GOT3 (cell line): ENCODE results near the gene KLHL41.
"Not testable (repeated sequence)": the region's sequence is repeated elsewhere in the genome, so short reads cannot be mapped to it uniquely, and the experiment has no call there.

Source experiments
- DNase-seq: peaks from one replicate; lab custom pipeline; 2025; ENCODE audit warnings: mixed read lengths; lab: John Stamatoyannopoulos, UW

Gene KLHL41

GRCh38 chr2:169573160-169573973 is 63.9 kb downstream of the KLHL41 start, which contains the start of gene FASTKD1:
TSS of gene FASTKD1 (minus strand) at chr2:169573865. CDS start at chr2:169572029, 1,836 bp downstream.
- DNase-seq, result peak; percentile 68

- no peak for DNase-seq
Observed at GRCh38 chr2:169573974-169574299, 64.4 kb downstream of the KLHL41 start.

- DNase-seq, result not testable (repeated sequence)
Observed at GRCh38 chr2:169574539-169574938, 65.0 kb downstream of the KLHL41 start.

GRCh38 chr2:169575264-169575663 is 65.8 kb downstream of the KLHL41 start:
- DNase-seq, result not testable (repeated sequence)
